AG09309 (cell line): ENCODE data around the gene KCNJ10.

Source experiments
- DNase-seq: peaks from one replicate; pipeline ENCODE4 v3.0.0-alpha.2; 2010; ENCODE audit warnings: low read depth
- H3K4me3 ChIP-seq: 2 replicates; pipeline ENCODE4 v1.5.1; 2011; ENCODE audit warnings: mild to moderate bottlenecking, low read depth, low read length, moderate library complexity; ENCODE audit not compliant: control insufficient read depth
- CTCF ChIP-seq: IDR thresholded peaks from 2 replicates; pipeline ENCODE4 v1.5.1; 2011; ENCODE audit warnings: mild to moderate bottlenecking, low read depth, low read length, inconsistent platforms; ENCODE audit not compliant: insufficient read depth, control insufficient read depth; ENCODE audit errors: missing control alignments

KCNJ10 gene

GRCh38 chr1:159993911-159994310 is 76.0 kb downstream of the KCNJ10 start:
- DNase-seq: no peak
- TF ChIP-seq CTCF: no peak
- no peak overlapping the region for H3K4me3 ChIP-seq

GRCh38 chr1:159992161-159992560 is 77.8 kb downstream of the KCNJ10 start:
- DNase-seq: no peak
- TF ChIP-seq CTCF: no peak
- H3K4me3 ChIP-seq: no peak overlapping the region

GRCh38 chr1:159991513-159991912 is 78.4 kb downstream of the KCNJ10 start:
- H3K4me3 ChIP-seq: no peak overlapping the region
- DNase-seq: no peak
- TF ChIP-seq CTCF: no peak

GRCh38 chr1:159990005-159990404 is 80.0 kb downstream of the KCNJ10 start:
- TF ChIP-seq CTCF: no peak
- H3K4me3 ChIP-seq: no peak overlapping the region
- DNase-seq: no peak

GRCh38 chr1:159989581-159989980 is 80.4 kb downstream of the KCNJ10 start:
- no peak for DNase-seq
- TF ChIP-seq CTCF: no peak
- no peak overlapping the region for H3K4me3 ChIP-seq

GRCh38 chr1:159988006-159988405 is 82.0 kb downstream of the KCNJ10 start:
- DNase-seq: no peak
- TF ChIP-seq CTCF: no peak
- no peak overlapping the region for H3K4me3 ChIP-seq

GRCh38 chr1:159987186-159987585 is 82.8 kb downstream of the KCNJ10 start:
- TF ChIP-seq CTCF: no peak
- H3K4me3 ChIP-seq: no peak overlapping the region
- no peak for DNase-seq
